Islet precursor cell (in vitro differentiated cells): ENCODE measurements around the gene IDUA.
A peak's percentile ranks its signal among the peaks of the same experiment; 100 is the strongest.

Source experiments
- DNase-seq: peaks from one replicate; pipeline ENCODE4 v3.0.0-alpha.2; 2018

Gene IDUA

DNA sequence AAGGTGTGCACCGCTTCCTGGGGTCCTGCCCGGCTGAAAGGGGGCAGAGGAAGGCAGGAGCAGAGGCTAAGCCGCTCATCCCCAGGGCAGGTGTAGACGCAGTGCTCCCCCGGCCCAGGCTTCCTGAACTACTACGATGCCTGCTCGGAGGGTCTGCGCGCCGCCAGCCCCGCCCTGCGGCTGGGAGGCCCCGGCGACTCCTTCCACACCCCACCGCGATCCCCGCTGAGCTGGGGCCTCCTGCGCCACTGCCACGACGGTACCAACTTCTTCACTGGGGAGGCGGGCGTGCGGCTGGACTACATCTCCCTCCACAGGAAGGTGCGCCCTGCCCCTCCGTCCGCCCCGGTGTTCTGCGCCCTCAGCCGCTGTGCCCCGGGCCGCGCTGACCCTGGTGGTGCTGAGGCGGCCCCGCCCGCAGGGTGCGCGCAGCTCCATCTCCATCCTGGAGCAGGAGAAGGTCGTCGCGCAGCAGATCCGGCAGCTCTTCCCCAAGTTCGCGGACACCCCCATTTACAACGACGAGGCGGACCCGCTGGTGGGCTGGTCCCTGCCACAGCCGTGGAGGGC is 14.8 kb downstream of the IDUA start:
- no peak for DNase-seq

DNA sequence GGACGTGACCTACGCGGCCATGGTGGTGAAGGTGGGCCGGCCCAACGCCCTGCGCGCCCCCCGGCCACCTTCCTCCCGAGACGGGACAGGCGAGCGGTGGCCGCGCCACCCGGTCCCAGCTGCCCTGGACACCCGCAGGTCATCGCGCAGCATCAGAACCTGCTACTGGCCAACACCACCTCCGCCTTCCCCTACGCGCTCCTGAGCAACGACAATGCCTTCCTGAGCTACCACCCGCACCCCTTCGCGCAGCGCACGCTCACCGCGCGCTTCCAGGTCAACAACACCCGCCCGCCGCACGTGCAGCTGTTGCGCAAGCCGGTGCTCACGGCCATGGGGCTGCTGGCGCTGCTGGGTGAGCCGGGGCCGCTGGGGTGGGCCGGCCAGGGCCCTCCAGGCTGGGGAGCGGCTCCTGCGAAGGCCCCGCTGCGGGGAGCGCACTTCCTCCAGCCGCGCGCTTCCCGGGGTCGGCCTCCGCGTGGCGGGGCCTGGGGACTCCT is 15.3 kb downstream of the IDUA start:
- no peak for DNase-seq

- DNase-seq: no peak
Measured at GRCh38 chr4:1002631-1003251, 15.9 kb downstream of the IDUA start.

GRCh38 chr4:1003271-1004070 is 16.6 kb downstream of the IDUA start:
- no peak for DNase-seq

GRCh38 chr4:1004071-1004418 is 17.2 kb downstream of the IDUA start:
- DNase-seq: no peak

GRCh38 chr4:1004557-1005485 is 18.0 kb downstream of the IDUA start:
- no peak for DNase-seq

GRCh38 chr4:1006856-1007255 is 20.0 kb downstream of the IDUA start:
- DNase-seq: no peak

- no peak for DNase-seq
Measured at GRCh38 chr4:1008840-1009541, 22.1 kb downstream of the IDUA start.

GRCh38 chr4:1009542-1010394 is 22.9 kb downstream of the IDUA start:
- DNase-seq: peak; percentile 83

GRCh38 chr4:1010395-1011021 is 23.7 kb downstream of the IDUA start:
- DNase-seq: no peak

DNA sequence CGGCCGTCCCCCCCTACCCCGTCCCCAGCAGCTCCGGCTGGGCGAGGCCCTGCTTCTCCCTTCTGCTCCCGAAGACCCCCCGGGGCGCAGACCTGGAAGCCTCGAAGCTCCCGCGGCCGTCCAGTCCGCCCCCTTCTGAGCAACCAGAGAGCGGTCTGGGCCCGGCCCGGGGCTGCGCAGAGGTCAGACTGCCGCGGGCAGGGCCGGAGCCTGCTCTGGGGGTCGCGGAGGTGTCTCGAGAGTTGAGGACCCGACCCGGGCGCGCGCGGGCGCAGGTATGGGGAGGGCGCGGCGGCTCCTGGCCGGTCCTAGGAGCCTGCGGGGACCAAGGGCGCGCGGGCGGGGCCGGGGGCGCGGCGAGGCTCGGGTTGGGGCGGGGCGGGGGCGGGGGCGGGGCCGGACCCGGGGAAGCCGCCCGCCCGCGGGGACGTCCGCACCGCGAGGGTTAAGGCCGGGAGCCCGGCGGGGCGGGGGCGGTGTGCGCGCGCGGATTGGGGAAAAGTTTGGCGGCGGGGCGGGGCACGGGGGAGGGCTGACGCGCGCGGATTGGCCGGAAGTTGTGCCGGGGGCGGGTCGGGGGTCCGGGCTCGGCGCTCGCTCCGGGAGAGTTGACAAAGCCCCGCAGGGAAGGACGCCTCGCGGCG is 24.3 kb downstream of the IDUA start, which contains the start of gene FGFRL1:
Gene FGFRL1 (plus strand): TSS at position 605 of the 644 bp plus-strand sequence. CDS start 860 bp downstream, outside the sequence.
- peak; percentile 94 for DNase-seq

GRCh38 chr4:1011666-1012033 is 24.8 kb downstream of the IDUA start:
- no peak for DNase-seq

- peak; percentile 88 for DNase-seq
Measured at GRCh38 chr4:1012034-1012739, 25.3 kb downstream of the IDUA start.

GRCh38 chr4:1013225-1014073 is 26.6 kb downstream of the IDUA start:
- no peak for DNase-seq

DNA sequence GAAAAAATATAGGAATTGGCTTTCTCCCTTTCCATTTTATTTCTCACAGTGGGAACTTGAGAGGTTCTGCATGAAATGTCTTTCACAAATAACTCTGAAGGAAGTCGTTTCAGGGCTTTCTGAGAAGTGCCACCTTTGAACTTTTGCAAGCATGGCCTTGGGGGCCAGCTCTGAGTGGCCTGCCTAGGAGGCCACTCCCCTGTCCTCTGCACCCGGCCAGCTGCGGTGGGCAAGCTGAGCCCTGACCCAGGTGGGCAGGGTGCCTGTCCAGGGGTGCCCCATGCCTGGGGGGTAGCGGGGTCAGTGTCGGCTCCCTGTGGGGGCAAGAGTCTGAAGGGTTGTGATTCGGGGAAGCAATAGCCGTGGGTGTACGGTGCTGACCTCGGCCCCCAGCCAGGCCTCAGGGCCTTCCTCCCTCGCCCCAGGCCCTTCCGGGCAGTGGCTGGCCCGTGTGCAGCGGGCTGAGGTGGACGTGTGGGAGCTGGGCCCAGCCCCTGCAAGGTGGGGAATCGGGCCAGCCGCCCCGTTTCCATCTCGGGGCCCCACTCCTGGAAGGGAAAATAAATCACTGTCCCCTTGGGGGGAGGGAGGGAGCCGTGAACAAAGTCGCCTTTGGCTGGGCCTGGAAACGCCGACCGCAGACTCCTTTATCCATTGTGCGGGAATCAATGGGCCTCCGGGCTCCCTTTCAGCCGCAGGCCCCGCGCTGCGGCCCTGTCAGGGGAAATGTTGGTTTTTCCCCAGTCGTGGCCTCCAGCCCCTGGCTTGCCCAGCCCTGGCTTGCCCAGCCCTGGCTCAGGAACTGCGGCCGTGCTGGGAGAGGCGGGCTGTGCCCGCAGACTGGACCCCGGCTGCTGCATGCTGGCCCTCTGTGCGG is 27.7 kb downstream of the IDUA start:
- no peak for DNase-seq

GRCh38 chr4:1015179-1015578 is 28.3 kb downstream of the IDUA start:
- no peak for DNase-seq

DNA sequence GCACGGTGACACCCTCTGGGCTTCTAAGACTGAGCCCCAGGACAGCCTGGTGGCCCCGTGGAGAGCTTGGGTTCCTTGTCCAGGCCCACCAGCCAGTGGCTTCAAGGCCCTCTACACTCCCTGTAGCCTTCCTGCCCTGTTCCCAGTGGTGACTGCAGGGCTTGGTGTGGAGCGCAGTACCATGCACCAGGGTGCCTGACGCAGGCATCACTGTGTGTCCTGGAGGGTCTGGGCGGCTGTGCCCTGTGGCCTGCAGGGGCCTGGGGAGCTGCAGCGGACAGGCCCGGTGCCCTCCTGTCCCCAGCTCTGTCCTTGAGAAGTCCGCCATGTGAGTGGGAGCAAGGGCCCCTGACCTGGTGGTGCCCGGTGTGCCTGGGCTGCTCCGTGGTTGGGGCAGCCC is 28.9 kb downstream of the IDUA start:
- DNase-seq: no peak

DNA sequence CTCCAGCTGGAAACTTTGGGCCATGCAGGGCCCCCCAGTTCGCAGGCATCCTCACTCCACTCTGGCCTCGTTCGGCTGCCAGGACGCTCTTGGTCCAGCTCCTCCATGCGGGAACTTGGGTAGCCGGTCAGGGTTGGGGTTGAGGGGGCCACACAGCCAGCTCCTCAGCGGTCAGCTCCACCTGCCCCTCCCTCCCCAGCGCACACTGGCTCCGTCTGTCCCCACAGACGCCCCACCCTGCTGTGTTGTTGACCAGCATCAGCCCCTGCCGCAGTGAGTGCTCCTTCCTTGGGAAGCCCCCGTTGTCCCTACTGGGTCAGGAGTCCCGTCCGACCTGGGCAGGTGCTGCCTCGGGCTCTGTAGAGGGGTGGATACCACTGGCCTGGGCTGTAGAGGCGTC is 30.4 kb downstream of the IDUA start:
- DNase-seq: no peak
